Kidney (tissue), 22 donors: ENCODE data around the gene DCLRE1C. TPM values are rescaled to one million over a fixed set of nuclear protein-coding genes. Genes with fewer than 3 reads are reported as not detected.
"Not testable (repeated sequence)": the region's sequence is repeated elsewhere in the genome, so short reads cannot be mapped to it uniquely, and the experiment has no call there.

Experiments used
- DNase-seq, 5 donors: peaks; one replicate each; pipeline ENCODE4 v3.0.0-alpha.2; 2013 to 2020
- FAIRE-seq: peaks from 2 replicates; lab custom pipeline; 2012; peaks lifted over from hg19 to GRCh38; lab: Jason Lieb, UNC
- H3K27ac ChIP-seq, 2 donors: one replicate each; pipeline ENCODE4 v1.7.0; 2013; ENCODE audit warnings: low read depth in 2 of 2, low read length in 2 of 2, inconsistent platforms in 1 of 2
- H3K27me3 ChIP-seq: one replicate; pipeline ENCODE4 v1.7.1; 2013; ENCODE audit warnings: low read length, inconsistent platforms; ENCODE audit not compliant: control insufficient read depth, insufficient read depth
- H3K36me3 ChIP-seq, 3 donors: one replicate each; pipeline versions ENCODE4 v1.7.0 to v1.7.1; 2013; ENCODE audit warnings: low read length in 3 of 3, control low read depth in 1 of 3, inconsistent platforms in 1 of 3; ENCODE audit not compliant: insufficient read depth in 3 of 3, control insufficient read depth in 2 of 3
- H3K4me1 ChIP-seq, 3 donors: one replicate each; pipeline versions ENCODE4 v1.7.0 to v1.7.1; 2013; ENCODE audit warnings: low read length in 3 of 3, inconsistent platforms in 1 of 3, low read depth in 1 of 3; ENCODE audit not compliant: control insufficient read depth in 2 of 3, insufficient read depth in 2 of 3
- H3K4me3 ChIP-seq, 3 donors: one replicate each; pipeline versions ENCODE4 v1.7.0 to v1.8.1; 2013; ENCODE audit warnings: low read length in 3 of 3, control low read depth in 1 of 3, inconsistent platforms in 1 of 3
- H3K9ac ChIP-seq, 3 donors: one replicate each; pipeline versions ENCODE4 v1.7.0 to v1.7.1; 2013; ENCODE audit warnings: low read length in 3 of 3, control low read depth in 1 of 3, inconsistent platforms in 1 of 3
- H3K9me3 ChIP-seq, 3 donors: one replicate each; pipeline versions ENCODE4 v1.7.0 to v1.7.1; 2013; ENCODE audit warnings: low read length in 3 of 3, control low read depth in 1 of 3, inconsistent platforms in 1 of 3; ENCODE audit not compliant: control insufficient read depth in 2 of 3, insufficient read depth in 1 of 3
- CTCF ChIP-seq: IDR thresholded peaks from 3 replicates; pipeline ENCODE4 v1.5.1; 2012; ENCODE audit warnings: mild to moderate bottlenecking, moderate library complexity, borderline replicate concordance; ENCODE audit not compliant: insufficient read depth; ENCODE audit errors: extremely low read depth
- intact Hi-C: fragments of 100-400 bp; cut with DNase I; formaldehyde crosslinking; loops from one replicate; pipeline ENCODE4 v1.11.1; 2022
- long read RNA-seq, 10 donors: library from polyadenylated mRNA in 1 of 10; unstranded in 1 of 10; transcript quantifications; one replicate each; pipeline ENCODE4 v2.0.0 and lab custom pipeline, GENCODE V29; 2021 to 2026
- polyA plus RNA-seq: library from polyadenylated mRNA; stranded (reverse); fragments of 350-450 nt; fragmentation: Illumina TruSeq; extraction: RNeasy Lipid Tissue Mini Kit (QIAGEN cat#74804); gene quantifications from one replicate; pipeline ENCODE4 v1.2.3, GENCODE V29; 2014; ENCODE audit warnings: low read depth, low replicate concordance; ENCODE audit not compliant: insufficient read depth
- total RNA-seq: library from RNA; stranded (reverse); fragmentation: NEBNext Ultra II Directional; extraction: Animal tissue kit (Norgen Biotek cat#: 25700); gene quantifications from one replicate; pipeline ENCODE4 v1.2.1, GENCODE V29; 2021
- donor health status: control.
- donor health status: control.
- donor health status: control.
- donor health status: control.
- donor health status: control.
- donor health status: DM: yes; HTN: yes; CAD: no.
- donor health status: Normal renal cell carcinoma (clear cell type).

DCLRE1C gene
- 17.0 TPM for total RNA-seq
- polyA plus RNA-seq: 2.0 TPM
- long read RNA-seq, donor 1, partial matches to known transcripts: 0 of 3 reads
- long read RNA-seq, donor 1, other reads (novel, unspliced or antisense): 0 of 3 reads
- long read RNA-seq, donor 2: 0 reads
- long read RNA-seq, donor 3, partial matches to known transcripts: 11 of 12 reads
- long read RNA-seq, donor 3, other reads (novel, unspliced or antisense): 0 of 12 reads
- long read RNA-seq, donor 4, partial matches to known transcripts: 0 of 3 reads
- long read RNA-seq, donor 4, other reads (novel, unspliced or antisense): 0 of 3 reads
- long read RNA-seq, donor 5: 0 reads
- long read RNA-seq, donor 6: 0 reads
- long read RNA-seq, donor 7, partial matches to known transcripts: 2 of 13 reads
- long read RNA-seq, donor 7, other reads (novel, unspliced or antisense): 6 of 13 reads
- long read RNA-seq, donor 8, partial matches to known transcripts: 0 of 2 reads
- long read RNA-seq, donor 8, other reads (novel, unspliced or antisense): 0 of 2 reads
- long read RNA-seq, donor 9: 0 reads
- long read RNA-seq, donor 10: 0 reads

DNA sequence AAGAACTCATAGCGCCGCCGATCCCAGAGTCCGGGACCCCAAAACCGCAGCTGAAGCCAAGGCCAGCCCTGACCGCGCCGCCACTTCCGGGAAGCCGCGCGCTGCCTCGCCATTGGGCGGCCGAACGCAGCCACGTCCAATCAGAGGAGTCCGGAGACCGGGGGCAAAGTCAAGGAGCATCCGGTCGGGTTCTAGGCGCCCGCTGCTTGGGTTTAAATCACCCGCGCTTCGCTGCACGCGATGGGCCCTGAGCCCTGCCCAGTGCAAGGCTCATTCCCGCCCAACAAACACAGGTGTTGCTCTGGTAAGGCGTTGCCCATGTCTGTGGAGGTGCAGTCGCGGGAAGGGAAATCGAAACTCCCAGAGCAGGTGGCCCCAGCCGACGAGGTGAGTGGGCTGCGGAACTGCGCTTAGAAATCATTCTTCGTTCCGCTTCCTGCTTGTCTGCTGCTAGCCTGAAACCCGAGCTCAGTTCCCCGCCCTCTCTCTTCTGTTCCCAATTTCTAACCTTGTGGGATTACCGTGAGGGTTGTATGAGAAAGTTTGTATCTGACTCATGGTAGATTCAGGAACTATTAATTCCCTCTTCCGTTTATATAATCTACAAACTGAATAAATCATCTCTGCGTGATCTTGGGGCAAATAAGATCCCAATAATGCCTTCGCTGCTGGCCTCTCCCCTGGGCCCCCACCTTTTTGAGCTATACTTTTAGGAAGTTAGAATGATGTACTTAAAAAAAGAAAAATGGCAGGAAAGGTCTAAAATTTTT, at the start of gene DCLRE1C:
TSS of gene DCLRE1C (minus strand) at position 96 of the 770 bp plus-strand sequence. CDS start at position 10, 86 bp downstream.
- FAIRE-seq: no peak
- no peaks in the 10 kb centered on the region for H3K36me3 ChIP-seq

GRCh38 chr10:14995964-14996565, 42.2 kb upstream of the DCLRE1C start:
- intact Hi-C loops: no loop called here
- no peaks in the 10 kb centered on the region for H3K27me3 ChIP-seq
- FAIRE-seq (no peak), DNase-seq (no peak)
- TF ChIP-seq CTCF: no peak
- H3K4me1 ChIP-seq: no peaks in the 10 kb centered on the region
- no peaks in the 10 kb centered on the region for H3K9me3 ChIP-seq
- H3K27ac ChIP-seq: no peak overlapping the region
- H3K4me3 ChIP-seq: no peak overlapping the region
- no peaks in the 10 kb centered on the region for H3K36me3 ChIP-seq
- H3K9ac ChIP-seq: peak overlapping the region in 1 of 3 donors; percentile 34

More for the DNA sequence above, at the start of gene DCLRE1C:
- Histone ChIP-seq H3K9ac (peak within 1 kb of the TSS; percentile 63 to 96 (median 74)), H3K27ac (peak within 1 kb of the TSS; percentile 77 to 80), H3K4me1 (peaks cover 0 to 7% (median 3%) of the 10 kb centered on the region in 3 donors), H3K27me3 (no peaks in the 10 kb centered on the region), H3K9me3 (no peaks in the 10 kb centered on the region), H3K4me3 (peak within 1 kb of the TSS; percentile 86 to 93 (median 89))
- TF ChIP-seq CTCF: no peak
- peak; percentile 93 to 97 (median 96) for DNase-seq
- intact Hi-C loops: no loop called here

GRCh38 chr10:14993500-14994455, 39.9 kb upstream of the DCLRE1C start:
- H3K9ac ChIP-seq, intact Hi-C loops, DNase-seq, FAIRE-seq, H3K4me3 ChIP-seq, H3K36me3 ChIP-seq, H3K27me3 ChIP-seq, H3K9me3 ChIP-seq, H3K4me1 ChIP-seq, H3K27ac ChIP-seq: not testable (repeated sequence)

DNA sequence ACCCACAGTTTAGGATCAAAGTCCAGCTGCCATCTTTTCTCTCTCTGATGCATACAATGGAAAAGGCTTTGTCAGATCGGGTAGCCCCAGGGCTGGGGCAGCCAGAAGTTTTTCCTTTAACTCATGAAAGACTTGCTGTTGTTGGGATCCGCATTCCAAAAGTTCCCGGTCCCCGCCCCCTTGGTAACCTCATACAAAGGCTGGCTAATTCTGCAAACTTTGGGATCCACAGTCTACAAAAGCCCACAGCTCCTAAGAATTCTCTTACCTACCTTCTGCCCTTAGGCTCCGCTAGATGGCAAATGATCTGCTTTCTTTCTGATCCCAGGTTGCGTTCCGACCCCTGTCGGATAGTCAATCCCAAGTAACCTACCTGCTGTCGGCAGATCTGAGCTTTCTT, 38.4 kb upstream of the DCLRE1C start:
- H3K36me3 ChIP-seq, intact Hi-C loops, H3K4me1 ChIP-seq, H3K9ac ChIP-seq, H3K27me3 ChIP-seq, H3K27ac ChIP-seq, H3K4me3 ChIP-seq, H3K9me3 ChIP-seq, DNase-seq, FAIRE-seq: not testable (repeated sequence)

DNA sequence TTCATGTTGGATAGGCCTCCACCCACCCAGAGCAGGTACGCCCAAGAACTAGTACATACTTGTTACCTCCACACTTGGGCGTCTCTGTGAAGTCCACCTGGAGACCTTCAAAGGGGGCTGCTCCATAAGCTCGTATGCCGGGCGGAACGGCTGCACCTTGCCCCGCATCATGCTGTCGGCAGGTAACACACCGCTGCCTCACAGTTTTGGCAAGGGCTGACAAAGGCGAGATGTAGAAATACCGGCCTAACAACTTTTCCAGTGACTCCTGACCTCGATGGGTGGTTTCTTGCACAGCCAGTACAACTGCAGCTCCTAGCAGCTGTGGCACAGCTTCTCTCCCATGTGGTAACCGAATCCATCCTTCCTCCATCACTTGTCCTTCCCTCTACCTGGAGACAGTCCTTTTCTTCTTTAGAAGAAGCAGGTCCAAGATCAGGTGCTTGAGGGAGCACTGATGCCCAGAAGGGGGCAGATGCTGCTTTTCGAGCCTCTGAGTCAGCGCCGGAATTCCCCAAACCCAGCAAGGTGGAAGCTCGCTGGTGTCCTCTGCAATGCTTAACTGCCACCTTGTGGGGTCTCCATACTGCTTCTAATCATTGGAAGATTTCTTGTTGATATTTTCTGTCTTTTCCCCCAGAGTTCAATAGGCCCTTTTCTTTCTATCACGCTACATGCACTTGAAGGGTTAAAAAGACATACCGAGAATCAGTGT, 37.3 kb upstream of the DCLRE1C start:
- intact Hi-C loops, H3K4me3 ChIP-seq, H3K4me1 ChIP-seq, FAIRE-seq, H3K27me3 ChIP-seq, H3K27ac ChIP-seq, H3K36me3 ChIP-seq, H3K9me3 ChIP-seq, H3K9ac ChIP-seq: not testable (repeated sequence)
- peak in 2 of 5 donors; percentile 21 to 81 for DNase-seq
